ENCODE measurements around the gene SOX8. TPM values are rescaled to one million over a fixed set of nuclear protein-coding genes. Genes with fewer than 3 reads are reported as not detected.

The SOX8 gene
- total and polyA plus RNA-seq, 2 donors from 2014 or later, result 0.17 to 1.0 TPM

DNA sequence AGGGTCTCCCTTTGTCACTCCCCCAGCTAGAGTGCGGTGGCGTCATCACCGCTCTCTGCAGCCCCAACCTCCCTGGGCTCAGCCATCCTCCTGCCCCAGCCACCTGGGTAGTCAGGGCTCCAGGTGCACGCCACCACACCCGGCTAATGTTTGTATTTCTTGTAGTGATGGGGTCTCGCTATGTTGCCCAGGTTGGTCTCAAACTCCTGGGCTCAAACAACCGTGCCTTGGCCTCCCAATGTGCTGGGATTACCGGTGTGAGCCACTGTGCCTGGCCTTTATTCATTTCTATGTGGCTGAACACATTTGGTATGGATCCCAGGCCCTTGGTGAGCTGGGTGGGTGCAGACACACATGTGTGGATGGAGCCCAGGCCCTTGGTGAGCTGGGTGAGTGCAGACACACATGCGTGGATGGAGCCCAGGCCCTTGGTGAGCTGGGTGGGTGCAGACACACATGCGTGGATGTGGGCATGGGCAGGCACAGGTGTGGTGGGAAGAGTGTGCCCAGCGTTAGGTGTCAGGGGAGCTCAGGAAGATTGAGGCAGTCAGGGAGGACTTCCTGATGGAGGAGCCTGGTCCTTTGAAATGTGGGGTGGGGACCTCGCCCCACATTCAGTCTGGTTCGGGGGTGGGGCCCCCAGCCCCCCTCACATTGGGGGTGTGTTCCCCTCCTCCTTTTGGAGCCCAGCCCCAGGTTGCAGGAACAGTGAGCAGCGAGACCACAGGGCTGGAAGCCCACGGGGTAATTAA lies 37.1 kb downstream of the SOX8 start:
- TF ChIP-seq CTCF (IDR thresholded peaks at IDR 0.05; ENCODE audit: borderline replicate concordance, extremely low read depth, insufficient read depth), result no peak
- H3K4me3 ChIP-seq (ENCODE audit: low read length in 3 of 3), result no peak overlapping the region

GRCh38 chr16:1019231-1020090 lies 37.9 kb downstream of the SOX8 start:
- Histone ChIP-seq H3K36me3 (ENCODE audit: control insufficient read depth in 2 of 3, insufficient read depth in 3 of 3, low read length in 3 of 3) (no peaks in the 10 kb centered on the region), H3K4me3 (ENCODE audit: low read length in 3 of 3) (no peak overlapping the region), H3K9ac (ENCODE audit: low read length in 3 of 3) (no peak overlapping the region), H3K9me3 (ENCODE audit: control insufficient read depth in 2 of 3, insufficient read depth in 1 of 3, low read length in 3 of 3) (no peaks in the 10 kb centered on the region), H3K27me3 (ENCODE audit: control insufficient read depth, insufficient read depth, low read length) (no peaks in the 10 kb centered on the region), H3K27ac (ENCODE audit: low read depth in 2 of 2, low read length in 2 of 2) (no peak overlapping the region), H3K4me1 (ENCODE audit: control insufficient read depth in 2 of 3, insufficient read depth in 2 of 3, low read depth in 1 of 3, low read length in 3 of 3) (peaks cover 0 to 2% (median 0%) of the 10 kb centered on the region in 3 donors)
- FAIRE-seq (no peak), DNase-seq (peak in 4 of 5 donors; percentile 60 to 77 (median 74))
- intact Hi-C loops (cut with DNase I), result no loop called here
- TF ChIP-seq CTCF (IDR thresholded peaks at IDR 0.05; ENCODE audit: borderline replicate concordance, extremely low read depth, insufficient read depth), result no peak

More for the DNA sequence above, 37.1 kb downstream of the SOX8 start:
- H3K9me3 ChIP-seq (ENCODE audit: control insufficient read depth in 2 of 3, insufficient read depth in 1 of 3, low read length in 3 of 3), result no peaks in the 10 kb centered on the region
- no peak overlapping the region for H3K27ac ChIP-seq (ENCODE audit: low read depth in 2 of 2, low read length in 2 of 2)
- no peak for FAIRE-seq
- no peak overlapping the region for H3K9ac ChIP-seq (ENCODE audit: low read length in 3 of 3)
- no peaks in the 10 kb centered on the region for H3K36me3 ChIP-seq (ENCODE audit: control insufficient read depth in 2 of 3, insufficient read depth in 3 of 3, low read length in 3 of 3)
- peaks cover 0 to 2% (median 0%) of the 10 kb centered on the region in 3 donors for H3K4me1 ChIP-seq (ENCODE audit: control insufficient read depth in 2 of 3, insufficient read depth in 2 of 3, low read depth in 1 of 3, low read length in 3 of 3)
- no peak for DNase-seq
- intact Hi-C loops (cut with DNase I), result no loop called here
- H3K27me3 ChIP-seq (ENCODE audit: control insufficient read depth, insufficient read depth, low read length), result no peaks in the 10 kb centered on the region

- H3K4me1 ChIP-seq (ENCODE audit: control insufficient read depth in 2 of 3, insufficient read depth in 2 of 3, low read depth in 1 of 3, low read length in 3 of 3), result peaks cover 0 to 2% (median 0%) of the 10 kb centered on the region in 3 donors
- intact Hi-C loops (cut with DNase I), result no loop called here
- TF ChIP-seq CTCF (IDR thresholded peaks at IDR 0.05; ENCODE audit: borderline replicate concordance, extremely low read depth, insufficient read depth), result no peak
- no peaks in the 10 kb centered on the region for H3K36me3 ChIP-seq (ENCODE audit: control insufficient read depth in 2 of 3, insufficient read depth in 3 of 3, low read length in 3 of 3)
- H3K4me3 ChIP-seq (ENCODE audit: low read length in 3 of 3), result no peak overlapping the region
- DNase-seq (no peak), FAIRE-seq (no peak)
- H3K27ac ChIP-seq (ENCODE audit: low read depth in 2 of 2, low read length in 2 of 2), result no peak overlapping the region
- H3K9ac ChIP-seq (ENCODE audit: low read length in 3 of 3), result no peak overlapping the region
- H3K27me3 ChIP-seq (ENCODE audit: control insufficient read depth, insufficient read depth, low read length), result no peaks in the 10 kb centered on the region
- no peaks in the 10 kb centered on the region for H3K9me3 ChIP-seq (ENCODE audit: control insufficient read depth in 2 of 3, insufficient read depth in 1 of 3, low read length in 3 of 3)
These were observed 38.5 kb downstream of the SOX8 start for GRCh38 chr16:1020091-1020399.
